B cell (primary cell): ENCODE measurements around the gene LATS1. TPM values are rescaled to one million over a fixed set of nuclear protein-coding genes. Genes with fewer than 3 reads are reported as not detected.

Experiments
- ATAC-seq: fragments of 200-7000 bp; cut with Tn5 transposase; one replicate; pipeline ENCODE4 v1.10.0; 2021; ENCODE audit warnings: low read depth, mild to moderate bottlenecking, moderate number of reproducible peaks, moderate library complexity
- CTCF ChIA-PET: fragments of 350-600 bp; sonication (Branson Sonifier 250); formaldehyde crosslinking; loops from one replicate; lab custom pipeline; 2021; ENCODE audit warnings: antibody characterized with exemption, inconsistent platforms; lab: Charles Lee
- POLR2A ChIA-PET: fragments of 350-600 bp; sonication (Branson Sonifier 250); formaldehyde crosslinking; loops from one replicate; lab custom pipeline; 2021; ENCODE audit warnings: antibody characterized with exemption; lab: Charles Lee
- DNase-seq: peaks from one replicate; pipeline ENCODE4 v3.0.0; 2013
- H2AFZ ChIP-seq: 2 replicates; pipeline ENCODE4 v1.6.1; 2012; ENCODE audit warnings: mild to moderate bottlenecking, low read depth, low read length; ENCODE audit not compliant: insufficient read depth, poor library complexity, severe bottlenecking
- H3K27ac ChIP-seq, 2 donors: 1 replicate in 1 of 2; 2 replicates in 1 of 2; pipeline ENCODE4 v1.5.1; 2012 to 2013; ENCODE audit warnings: low read length in 2 of 2, mild to moderate bottlenecking in 2 of 2, moderate library complexity in 1 of 2
- H3K27me3 ChIP-seq, 4 experiments: fragments of 200-600 bp in 1 of 4; sonication (generic) in 1 of 4; replicated peaks in 1 of 4; 1 replicate in 2 of 4; 2 replicates in 2 of 4; pipeline versions ENCODE4 v1.6.1 to v1.7.0; 2013 to 2016; ENCODE audit warnings: low read length in 3 of 4, mild to moderate bottlenecking in 2 of 4, mixed read lengths in 1 of 4, moderate library complexity in 1 of 4; ENCODE audit not compliant: insufficient read depth in 4 of 4, control insufficient read depth in 3 of 4; ENCODE audit errors: control extremely low read depth in 1 of 4
- H3K36me3 ChIP-seq, 2 experiments: replicated peaks in 1 of 2; 1 replicate in 1 of 2; 2 replicates in 1 of 2; pipeline versions ENCODE4 v1.6.1 to v1.7.1; 2013; ENCODE audit warnings: low read length in 1 of 2; ENCODE audit not compliant: insufficient read depth in 2 of 2, control insufficient read depth in 1 of 2; ENCODE audit errors: control extremely low read depth in 1 of 2, extremely low read depth in 1 of 2
- H3K4me1 ChIP-seq, 2 donors: fragments of 200-600 bp in 1 of 2; sonication (generic) in 1 of 2; 1 replicate in 1 of 2; 2 replicates in 1 of 2; pipeline versions ENCODE4 v1.5.1 to v1.6.1; 2013 to 2017; ENCODE audit warnings: low read length in 2 of 2; ENCODE audit not compliant: control insufficient read depth in 2 of 2, insufficient read depth in 2 of 2
- H3K4me2 ChIP-seq: replicated peaks from 2 replicates; pipeline ENCODE3; 2012; ENCODE audit warnings: mild to moderate bottlenecking, low read depth, low read length; ENCODE audit not compliant: poor library complexity, severe bottlenecking
- H3K4me3 ChIP-seq, 5 experiments: fragments of 200-600 bp in 1 of 5; sonication (generic) in 1 of 5; 1 replicate in 3 of 5; 2 replicates in 2 of 5; pipeline versions ENCODE4 v1.5.1 to v1.7.0; 2011 to 2016; ENCODE audit warnings: low read length in 4 of 5, mild to moderate bottlenecking in 4 of 5, low read depth in 2 of 5, control low read depth in 1 of 5, moderate library complexity in 1 of 5; ENCODE audit not compliant: insufficient read depth in 1 of 5; ENCODE audit errors: control extremely low read depth in 1 of 5, extremely low read depth in 1 of 5
- H3K79me2 ChIP-seq: fragments of 200-600 bp; sonication (generic); one replicate; pipeline ENCODE4 v1.6.0; 2016; ENCODE audit warnings: low read length; ENCODE audit not compliant: control insufficient read depth, insufficient read depth
- H3K9ac ChIP-seq: fragments of 200-600 bp; sonication (generic); 2 replicates; pipeline ENCODE4 v1.6.1; 2017; ENCODE audit warnings: mild to moderate bottlenecking, low read length, moderate library complexity
- H3K9me3 ChIP-seq, 3 donors: one replicate each; pipeline versions ENCODE4 v1.6.1 to v1.7.1; 2013; ENCODE audit warnings: low read length in 2 of 3; ENCODE audit not compliant: control insufficient read depth in 2 of 3, insufficient read depth in 1 of 3; ENCODE audit errors: control extremely low read depth in 1 of 3
- H4K20me1 ChIP-seq: 2 replicates; pipeline ENCODE4 v1.6.0; 2012; ENCODE audit warnings: mild to moderate bottlenecking, low read length; ENCODE audit not compliant: insufficient read depth, control insufficient read depth, poor library complexity, severe bottlenecking
- H3K27ac Mint-ChIP-seq: one replicate; pipeline ENCODE4 v1.8.0; 2021; ENCODE audit warnings: mixed read lengths
- H3K27me3 Mint-ChIP-seq: one replicate; pipeline ENCODE4 v1.8.0; 2021; ENCODE audit warnings: mixed read lengths
- H3K4me1 Mint-ChIP-seq: one replicate; pipeline ENCODE4 v1.8.0; 2021; ENCODE audit warnings: mixed read lengths
- H3K4me3 Mint-ChIP-seq: one replicate; pipeline ENCODE4 v1.8.0; 2021; ENCODE audit warnings: mixed read lengths
- H3K9me3 Mint-ChIP-seq: one replicate; pipeline ENCODE4 v1.8.0; 2022; ENCODE audit warnings: mixed read lengths; ENCODE audit not compliant: insufficient read depth
- CTCF ChIP-seq: fragments of 200-600 bp; IDR thresholded peaks from one replicate; pipeline ENCODE4 v1.8.0; 2022; ENCODE audit warnings: antibody characterized with exemption, mild to moderate bottlenecking
- EZH2 ChIP-seq: IDR thresholded peaks from 2 replicates; pipeline ENCODE4 v1.6.1; 2012; ENCODE audit warnings: borderline replicate concordance, low read depth, mild to moderate bottlenecking, moderate library complexity, low read length; ENCODE audit not compliant: insufficient read depth, poor library complexity, severe bottlenecking
- WGBS: methylation state at CpG from one replicate; pipeline ENCODE4 v1.1.5; 2013; ENCODE audit warnings: missing lambda C conversion rate; ENCODE audit not compliant: insufficient coverage; 5-methylcytosine and 5-hydroxymethylcytosine counted together
- intact Hi-C: fragments of 100-400 bp; cut with micrococcal nuclease; formaldehyde crosslinking; loops from one replicate; pipeline ENCODE4 v1.10.0; 2022
- polyA plus RNA-seq: library from polyadenylated mRNA; depleted of rRNA; stranded (reverse); fragments of >200 nt; gene quantifications from 2 replicates; pipeline ENCODE4 v1.2.3, GENCODE V29; 2012
- total RNA-seq, 2 donors: library from RNA; stranded (reverse); fragments of 120-200 nt in 1 of 2; gene quantifications; 1 replicate in 1 of 2; 2 replicates in 1 of 2; pipeline versions ENCODE4 v1.2.3 to v1.2.4, GENCODE V29; 2013 to 2022

LATS1 gene
- total and polyA plus RNA-seq, 2 donors (not counting 1 experiment from before 2014, with no cell fraction given), result 11.6 to 48.0 TPM

GRCh38 chr6:149628875-149629510, 88.9 kb downstream of the LATS1 start:
- ATAC-seq (peak; percentile 70), DNase-seq (peak; percentile 55)
- WGBS, result 0% methylated on average over 2 of the region's 4 CpGs
- Histone ChIP-seq H3K4me1 (peaks cover 7 to 12% of the 10 kb centered on the region in 2 donors), H3K79me2 (no peaks in the 10 kb centered on the region), H4K20me1 (no peaks in the 10 kb centered on the region), H3K9ac (no peak overlapping the region), H3K27ac (peak overlapping the region in 1 of 2 donors; percentile 81), H3K27me3 (no peaks in the 10 kb centered on the region), H2AFZ (peak overlapping the region; percentile 40), H3K9me3 (no peaks in the 10 kb centered on the region), H3K36me3 (peaks cover 6% of the 10 kb centered on the region in 2 experiments), H3K4me2 (peak overlapping the region; percentile 45), H3K4me3 (no peak overlapping the region)
- POLR2A ChIA-PET, result no interaction called here
- H3K4me3 Mint-ChIP-seq, result peak overlapping the region; percentile 27
- TF ChIP-seq CTCF (no peak), EZH2 (no peak)
- no peaks in the 10 kb centered on the region for H3K27me3 Mint-ChIP-seq
- CTCF ChIA-PET, result no interaction called here
- H3K9me3 Mint-ChIP-seq, result no peaks in the 10 kb centered on the region
- H3K4me1 Mint-ChIP-seq, result peaks cover 16% of the 10 kb centered on the region
- H3K27ac Mint-ChIP-seq, result peak overlapping the region; percentile 89
- intact Hi-C loops, result no loop called here

- peaks cover 6 to 11% of the 10 kb centered on the region in 2 experiments for H3K36me3 ChIP-seq
- H3K9me3 ChIP-seq, result no peaks in the 10 kb centered on the region
- POLR2A ChIA-PET, result interaction anchor here (0.7 kb wide), 1 partner anchor 90 kb away, joined by 6 read pairs; the partner anchor contains the start of gene LATS1
- DNase-seq (no peak), ATAC-seq (no peak)
- Mint-ChIP-seq H3K27me3 (no peaks in the 10 kb centered on the region), H3K27ac (peak overlapping the region; percentile 42), H3K9me3 (no peaks in the 10 kb centered on the region), H3K4me3 (no peak overlapping the region), H3K4me1 (peaks cover 16% of the 10 kb centered on the region)
- H4K20me1 ChIP-seq, result no peaks in the 10 kb centered on the region
- no peak overlapping the region for H3K4me3 ChIP-seq
- H3K27ac ChIP-seq, result no peak overlapping the region
- no peak overlapping the region for H3K9ac ChIP-seq
- intact Hi-C loops, result no loop called here
- H3K79me2 ChIP-seq, result no peaks in the 10 kb centered on the region
- no peak for TF ChIP-seq EZH2
- no peak overlapping the region for H3K4me2 ChIP-seq
- no peak overlapping the region for H2AFZ ChIP-seq
- CTCF ChIA-PET, result no interaction called here
- H3K27me3 ChIP-seq, result no peaks in the 10 kb centered on the region
- peaks cover 7 to 12% of the 10 kb centered on the region in 2 donors for H3K4me1 ChIP-seq
Observed at GRCh38 chr6:149627672-149628071, 90.2 kb downstream of the LATS1 start.
